Neural cell (in vitro differentiated cells): ENCODE data around the gene COL21A1.

ENCODE experiments used
- CTCF ChIP-seq: fragments of 450-650 bp; IDR thresholded peaks from 2 replicates; pipeline ENCODE4 v1.5.1; 2014; ENCODE audit warnings: antibody characterized with exemption, mild to moderate bottlenecking, moderate library complexity; ENCODE audit not compliant: poor library complexity, severe bottlenecking
- EP300 ChIP-seq: fragments of 450-650 bp; conservative IDR thresholded peaks from 2 replicates; pipeline ENCODE4 v1.6.1; 2014; ENCODE audit warnings: antibody characterized with exemption, mild to moderate bottlenecking, moderate library complexity; ENCODE audit not compliant: poor library complexity, severe bottlenecking
- EZH2 ChIP-seq: fragments of 200-600, 300-800 bp; shearing (Covaris generic), sonication (generic); IDR thresholded peaks from 2 replicates; pipeline ENCODE4 v1.6.1; 2014; ENCODE audit warnings: antibody characterized with exemption, low read length, borderline replicate concordance, mild to moderate bottlenecking; ENCODE audit not compliant: insufficient read depth, poor library complexity, severe bottlenecking
- POLR2AphosphoS5 ChIP-seq: IDR thresholded peaks from 2 replicates; pipeline ENCODE4 v1.6.1; 2012
- RAD21 ChIP-seq: fragments of 450-650 bp; conservative IDR thresholded peaks from 2 replicates; pipeline ENCODE4 v1.6.1; 2014; ENCODE audit warnings: antibody characterized with exemption, mild to moderate bottlenecking, moderate library complexity
- REST ChIP-seq: IDR thresholded peaks from 2 replicates; pipeline ENCODE4 v1.6.1; 2012; ENCODE audit warnings: borderline replicate concordance
- TAF1 ChIP-seq: IDR thresholded peaks from 2 replicates; pipeline ENCODE4 v1.6.1; 2012; ENCODE audit warnings: low read depth

GRCh38 chr6:56204134-56204533 lies 43.2 kb downstream of the COL21A1 start:
- TF ChIP-seq TAF1 = no peak
- no peak for TF ChIP-seq EZH2
- TF ChIP-seq POLR2AphosphoS5 = no peak
- TF ChIP-seq CTCF = no peak
- TF ChIP-seq REST = no peak
- no peak for TF ChIP-seq RAD21
- TF ChIP-seq EP300 = no peak
